Measurements from ENCODE around the gene GPR101.
"Not testable (repeated sequence)": the region's sequence is repeated elsewhere in the genome, so short reads cannot be mapped to it uniquely, and the experiment has no call there.

GPR101 gene

GRCh38 chrX:137028699-137029098 lies 5.1 kb downstream of the GPR101 start:
- Histone ChIP-seq H2AFZ (ENCODE audit: low read length) (no peak overlapping the region), H3K4me1 (ENCODE audit: insufficient read depth, low read length, poor library complexity, severe bottlenecking) (peaks cover 5% of the 10 kb centered on the region), H4K20me1 (ENCODE audit: insufficient read depth, low read length, poor library complexity, severe bottlenecking) (no peaks in the 10 kb centered on the region), H3K79me2 (ENCODE audit: insufficient read depth, low read length) (no peaks in the 10 kb centered on the region), H3K4me2 (ENCODE audit: low read depth, low read length, poor library complexity, severe bottlenecking) (no peak overlapping the region), H3K4me3 (ENCODE audit: low read length, poor library complexity, severe bottlenecking) (no peak overlapping the region), H3K36me3 (ENCODE audit: insufficient read depth, low read length) (no peaks in the 10 kb centered on the region), H3K9me3 (ENCODE audit: insufficient read depth, low read depth, low read length) (no peaks in the 10 kb centered on the region), H3F3A (ENCODE audit: low read depth) (no peaks in the 10 kb centered on the region), H3K27me3 (ENCODE audit: insufficient read depth, low read length, poor library complexity, severe bottlenecking) (peaks cover 13% of the 10 kb centered on the region), H3K9ac (ENCODE audit: low read depth, low read length, poor library complexity, severe bottlenecking) (no peak overlapping the region), H3K9me2 (replicated peaks; ENCODE audit: low read depth, low read length) (no peaks in the 10 kb centered on the region)
- TF ChIP-seq EZH2phosphoT487 (IDR thresholded peaks at IDR 0.05; ENCODE audit: borderline replicate concordance) (no peak), CTCF (conservative IDR thresholded peaks at IDR 0.05; ENCODE audit: low read length) (no peak)

GRCh38 chrX:137025930-137026329 lies 7.9 kb downstream of the GPR101 start:
- no peaks in the 10 kb centered on the region for H3K9me2 ChIP-seq (replicated peaks; ENCODE audit: low read depth, low read length)
- no peaks in the 10 kb centered on the region for H3F3A ChIP-seq (ENCODE audit: low read depth)
- no peaks in the 10 kb centered on the region for H3K27me3 ChIP-seq (ENCODE audit: insufficient read depth, low read length, poor library complexity, severe bottlenecking)
- H3K9ac ChIP-seq (ENCODE audit: low read depth, low read length, poor library complexity, severe bottlenecking) = no peak overlapping the region
- H4K20me1 ChIP-seq (ENCODE audit: insufficient read depth, low read length, poor library complexity, severe bottlenecking) = no peaks in the 10 kb centered on the region
- no peaks in the 10 kb centered on the region for H3K9me3 ChIP-seq (ENCODE audit: insufficient read depth, low read depth, low read length)
- H3K4me2 ChIP-seq (ENCODE audit: low read depth, low read length, poor library complexity, severe bottlenecking) = no peak overlapping the region
- no peak overlapping the region for H2AFZ ChIP-seq (ENCODE audit: low read length)
- H3K36me3 ChIP-seq (ENCODE audit: insufficient read depth, low read length) = no peaks in the 10 kb centered on the region
- no peaks in the 10 kb centered on the region for H3K4me1 ChIP-seq (ENCODE audit: insufficient read depth, low read length, poor library complexity, severe bottlenecking)
- H3K4me3 ChIP-seq (ENCODE audit: low read length, poor library complexity, severe bottlenecking) = no peak overlapping the region
- TF ChIP-seq EZH2phosphoT487 (IDR thresholded peaks at IDR 0.05; ENCODE audit: borderline replicate concordance) (no peak), CTCF (conservative IDR thresholded peaks at IDR 0.05; ENCODE audit: low read length) (no peak)
- no peaks in the 10 kb centered on the region for H3K79me2 ChIP-seq (ENCODE audit: insufficient read depth, low read length)

- H3K9me3 ChIP-seq (ENCODE audit: insufficient read depth, low read depth, low read length); H3K4me1 ChIP-seq (ENCODE audit: insufficient read depth, low read length, poor library complexity, severe bottlenecking); H3K27me3 ChIP-seq (ENCODE audit: insufficient read depth, low read length, poor library complexity, severe bottlenecking); H2AFZ ChIP-seq (ENCODE audit: low read length); H3K9ac ChIP-seq (ENCODE audit: low read depth, low read length, poor library complexity, severe bottlenecking); H3K79me2 ChIP-seq (ENCODE audit: insufficient read depth, low read length); H3K9me2 ChIP-seq (replicated peaks; ENCODE audit: low read depth, low read length); H3K4me2 ChIP-seq (ENCODE audit: low read depth, low read length, poor library complexity, severe bottlenecking); H4K20me1 ChIP-seq (ENCODE audit: insufficient read depth, low read length, poor library complexity, severe bottlenecking); H3F3A ChIP-seq (ENCODE audit: low read depth); H3K36me3 ChIP-seq (ENCODE audit: insufficient read depth, low read length); H3K4me3 ChIP-seq (ENCODE audit: low read length, poor library complexity, severe bottlenecking): not testable (repeated sequence)
Measured at GRCh38 chrX:137000236-137000635, 33.6 kb downstream of the GPR101 start.

- H3K27me3 ChIP-seq (ENCODE audit: insufficient read depth, low read length, poor library complexity, severe bottlenecking) = no peaks in the 10 kb centered on the region
- no peaks in the 10 kb centered on the region for H4K20me1 ChIP-seq (ENCODE audit: insufficient read depth, low read length, poor library complexity, severe bottlenecking)
- H3K4me2 ChIP-seq (ENCODE audit: low read depth, low read length, poor library complexity, severe bottlenecking) = no peak overlapping the region
- no peaks in the 10 kb centered on the region for H3K9me3 ChIP-seq (ENCODE audit: insufficient read depth, low read depth, low read length)
- no peaks in the 10 kb centered on the region for H3F3A ChIP-seq (ENCODE audit: low read depth)
- H3K36me3 ChIP-seq (ENCODE audit: insufficient read depth, low read length) = no peaks in the 10 kb centered on the region
- no peak overlapping the region for H3K4me3 ChIP-seq (ENCODE audit: low read length, poor library complexity, severe bottlenecking)
- H3K9ac ChIP-seq (ENCODE audit: low read depth, low read length, poor library complexity, severe bottlenecking) = no peak overlapping the region
- no peak overlapping the region for H2AFZ ChIP-seq (ENCODE audit: low read length)
- peaks cover 2% of the 10 kb centered on the region for H3K4me1 ChIP-seq (ENCODE audit: insufficient read depth, low read length, poor library complexity, severe bottlenecking)
- no peaks in the 10 kb centered on the region for H3K79me2 ChIP-seq (ENCODE audit: insufficient read depth, low read length)
- no peak for TF ChIP-seq CTCF (conservative IDR thresholded peaks at IDR 0.05; ENCODE audit: low read length)
- no peaks in the 10 kb centered on the region for H3K9me2 ChIP-seq (replicated peaks; ENCODE audit: low read depth, low read length)
Measured at GRCh38 chrX:136999024-136999423, 34.8 kb downstream of the GPR101 start.

Measured in Loucy (cell line).